Ovary (tissue), 9 donors: ENCODE data around the gene AP1B1. TPM values are rescaled to one million over a fixed set of nuclear protein-coding genes. Genes with fewer than 3 reads are reported as not detected.

ENCODE experiments used
- DNase-seq, 5 donors: peaks; one replicate each; pipeline ENCODE4 v3.0.0-alpha.2; 2019 to 2020
- H3K27ac ChIP-seq, 2 donors: fragments of 200-600 bp; one replicate each; pipeline versions ENCODE4 v1.5.1 to v1.8.0; 2019 to 2022
- H3K27me3 ChIP-seq: fragments of 200-600 bp; one replicate; pipeline ENCODE4 v1.8.0; 2022
- H3K36me3 ChIP-seq: fragments of 200-600 bp; sonication (generic); one replicate; pipeline ENCODE4 v1.5.1; 2019
- H3K4me1 ChIP-seq: one replicate; pipeline ENCODE4 v1.8.1; 2013; ENCODE audit warnings: mild to moderate bottlenecking, moderate library complexity; ENCODE audit not compliant: insufficient read depth
- H3K4me3 ChIP-seq: fragments of 200-600 bp; sonication (generic); one replicate; pipeline ENCODE4 v1.5.1; 2017
- H3K9me3 ChIP-seq, 2 donors: fragments of 200-600 bp in 1 of 2; sonication (generic) in 1 of 2; one replicate each; pipeline versions ENCODE4 v1.5.1 to v1.8.1; 2013 to 2019; ENCODE audit warnings: mild to moderate bottlenecking in 1 of 2, moderate library complexity in 1 of 2
- EP300 ChIP-seq: sonication (generic); formaldehyde crosslinking; IDR thresholded peaks from one replicate; pipeline ENCODE4 v1.6.1; 2017; ENCODE audit warnings: antibody characterized with exemption
- POLR2A ChIP-seq: fragments of 450-650 bp; IDR thresholded peaks from one replicate; pipeline ENCODE4 v1.6.1; 2017; ENCODE audit warnings: antibody characterized with exemption, mild to moderate bottlenecking, moderate library complexity
- WGBS, 3 donors: extraction: QIAGEN DNeasy Blood & Tissue Kit in 1 of 3; methylation state at CpG; one replicate each; pipeline versions ENCODE4 v1.1.5 to v1.1.7; 2013 to 2017; 5-methylcytosine and 5-hydroxymethylcytosine counted together
- intact Hi-C, 4 donors: fragments of 100-400 bp; cut with DNase I; formaldehyde crosslinking; loops; one replicate each; pipeline versions ENCODE4 v1.11.0 to v1.15.1; 2022 to 2023
- polyA plus RNA-seq, 2 donors: library from polyadenylated mRNA; stranded (reverse); fragments of 200-250 nt in 1 of 2; fragments of 350-450 nt in 1 of 2; fragmentation: Illumina TruSeq in 1 of 2; extraction: RNeasy Lipid Tissue Mini Kit (QIAGEN cat#74804) in 1 of 2; gene quantifications; one replicate each; pipeline ENCODE4 v1.2.3, GENCODE V29; 2013 to 2014
- total RNA-seq, 7 donors: library from RNA; depleted of rRNA in 2 of 7; stranded (reverse); fragments of >200 nt in 2 of 7; fragmentation: NEBNext Ultra II Directional in 3 of 7; extraction: Animal tissue kit (Norgen Biotek cat#: 25700) in 3 of 7; gene quantifications; one replicate each; pipeline versions ENCODE4 v1.1.0 to v1.2.4, GENCODE V29; 2016 to 2023
- TF ChIP-seq, protein P1 (sequence below), 3 donors: fragments of 450-650 bp in 2 of 3; fragments of 200-600 bp in 1 of 3; IDR thresholded peaks; one replicate each; pipeline versions ENCODE4 v1.5.1 to v1.8.0; 2016 to 2022; ENCODE audit warnings: antibody characterized with exemption in 3 of 3, mild to moderate bottlenecking in 1 of 3
- donor health status: DM: no; HTN: no; CAD: no; lungs with moderate emphysema.
- donor health status: DM: no; HTN: no; CAD: no.
- donor health status: Bipolar disorder and iron deficiency.
- donor health status: DM: yes; HTN: yes; CAD: no.
- donor health status: DM: no; HTN: no; CAD: no.
- donor health status: DM: yes; HTN: yes; CAD: no.

The AP1B1 gene
- total and polyA plus RNA-seq, 9 donors = 17.7 to 54.0 (median 36.8) TPM

- Histone ChIP-seq H3K4me1 (no peaks in the 10 kb centered on the region), H3K27ac (no peak overlapping the region), H3K4me3 (no peak overlapping the region), H3K36me3 (no peaks in the 10 kb centered on the region), H3K9me3 (no peaks in the 10 kb centered on the region), H3K27me3 (no peaks in the 10 kb centered on the region)
- 26 to 40% (median 30%) methylated on average over 9 of the region's 9 CpGs for WGBS, 3 donors
- no peak for DNase-seq
- intact Hi-C loops = no loop called here
- TF ChIP-seq, protein P1, sequence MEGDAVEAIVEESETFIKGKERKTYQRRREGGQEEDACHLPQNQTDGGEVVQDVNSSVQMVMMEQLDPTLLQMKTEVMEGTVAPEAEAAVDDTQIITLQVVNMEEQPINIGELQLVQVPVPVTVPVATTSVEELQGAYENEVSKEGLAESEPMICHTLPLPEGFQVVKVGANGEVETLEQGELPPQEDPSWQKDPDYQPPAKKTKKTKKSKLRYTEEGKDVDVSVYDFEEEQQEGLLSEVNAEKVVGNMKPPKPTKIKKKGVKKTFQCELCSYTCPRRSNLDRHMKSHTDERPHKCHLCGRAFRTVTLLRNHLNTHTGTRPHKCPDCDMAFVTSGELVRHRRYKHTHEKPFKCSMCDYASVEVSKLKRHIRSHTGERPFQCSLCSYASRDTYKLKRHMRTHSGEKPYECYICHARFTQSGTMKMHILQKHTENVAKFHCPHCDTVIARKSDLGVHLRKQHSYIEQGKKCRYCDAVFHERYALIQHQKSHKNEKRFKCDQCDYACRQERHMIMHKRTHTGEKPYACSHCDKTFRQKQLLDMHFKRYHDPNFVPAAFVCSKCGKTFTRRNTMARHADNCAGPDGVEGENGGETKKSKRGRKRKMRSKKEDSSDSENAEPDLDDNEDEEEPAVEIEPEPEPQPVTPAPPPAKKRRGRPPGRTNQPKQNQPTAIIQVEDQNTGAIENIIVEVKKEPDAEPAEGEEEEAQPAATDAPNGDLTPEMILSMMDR (IDR thresholded peaks at IDR 0.05) = no peak
- TF ChIP-seq EP300 = no peak
- no peak for TF ChIP-seq POLR2A
Observed at GRCh38 chr22:29325785-29326315, 62.5 kb downstream of the AP1B1 start.

DNA sequence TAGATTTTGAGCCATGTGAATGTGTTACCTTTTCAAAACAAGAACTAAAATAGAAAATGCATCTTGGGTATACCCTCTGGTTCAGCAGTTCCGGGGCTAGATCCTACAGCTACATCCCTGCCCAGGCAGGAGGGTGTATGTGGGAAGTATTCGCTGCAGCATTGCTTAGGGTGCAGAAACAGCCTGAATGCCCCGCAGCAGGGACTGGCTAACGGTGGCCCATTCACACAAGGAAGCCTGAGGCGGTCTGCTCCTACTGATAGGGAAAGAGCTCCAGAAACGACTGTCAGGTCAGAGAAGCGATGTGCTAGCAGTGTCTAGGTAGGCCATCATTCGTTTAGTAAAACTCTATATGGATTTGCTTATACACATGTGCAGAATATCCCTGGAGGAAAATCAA, 63.0 kb downstream of the AP1B1 start:
- WGBS, 3 donors = 75 to 84% (median 83%) methylated on average over 8 of the region's 8 CpGs
- TF ChIP-seq POLR2A (no peak), EP300 (no peak)
- TF ChIP-seq, protein P1 (IDR thresholded peaks at IDR 0.05) = no peak
- Histone ChIP-seq H3K27me3 (no peaks in the 10 kb centered on the region), H3K36me3 (no peaks in the 10 kb centered on the region), H3K9me3 (no peaks in the 10 kb centered on the region), H3K4me3 (no peak overlapping the region), H3K27ac (no peak overlapping the region), H3K4me1 (no peaks in the 10 kb centered on the region)
- DNase-seq = no peak
- intact Hi-C loops = no loop called here

DNA sequence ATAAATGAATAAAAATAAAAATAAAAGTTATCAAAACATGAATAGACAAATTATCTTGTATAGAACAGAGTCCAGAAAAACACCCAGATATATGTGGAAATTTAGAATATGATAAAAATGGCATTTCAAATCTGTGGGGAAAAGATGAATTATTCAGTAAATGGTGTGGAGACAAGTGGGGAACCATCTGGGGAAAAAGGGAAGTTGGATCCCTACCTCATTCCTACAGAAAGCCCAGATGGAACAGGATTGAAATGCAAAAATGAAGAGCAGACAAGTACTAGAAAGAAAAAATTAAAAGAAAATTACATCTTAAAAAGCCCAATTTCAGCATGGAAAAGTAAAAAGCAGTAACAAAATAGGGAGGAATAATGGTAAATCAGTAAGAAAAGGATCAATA, 64.7 kb downstream of the AP1B1 start:
- no peaks in the 10 kb centered on the region for H3K27me3 ChIP-seq
- H3K27ac ChIP-seq = no peak overlapping the region
- no peaks in the 10 kb centered on the region for H3K36me3 ChIP-seq
- intact Hi-C loops = no loop called here
- no peak for DNase-seq
- H3K4me3 ChIP-seq = no peak overlapping the region
- no peaks in the 10 kb centered on the region for H3K9me3 ChIP-seq
- H3K4me1 ChIP-seq = no peaks in the 10 kb centered on the region
- TF ChIP-seq EP300 (no peak), POLR2A (no peak)
- TF ChIP-seq, protein P1 (IDR thresholded peaks at IDR 0.05) = no peak

GRCh38 chr22:29320546-29320945, 67.8 kb downstream of the AP1B1 start:
- Histone ChIP-seq H3K4me1 (no peaks in the 10 kb centered on the region), H3K4me3 (no peak overlapping the region), H3K9me3 (no peaks in the 10 kb centered on the region), H3K27me3 (no peaks in the 10 kb centered on the region), H3K36me3 (no peaks in the 10 kb centered on the region), H3K27ac (no peak overlapping the region)
- intact Hi-C loops = no loop called here
- 76 to 81% (median 80%) methylated on average over 1 of the region's 1 CpG for WGBS, 3 donors
- DNase-seq = no peak
- TF ChIP-seq, protein P1 (IDR thresholded peaks at IDR 0.05) = no peak
- TF ChIP-seq EP300 (no peak), POLR2A (no peak)
